Left cardiac atrium (tissue), 4 donors: ENCODE results near the gene SH3D21. TPM values are rescaled to one million over a fixed set of nuclear protein-coding genes. Genes with fewer than 3 reads are reported as not detected.

ENCODE experiments used
- ATAC-seq, 2 donors: fragments of 200-7000 bp; cut with Tn5 transposase; one replicate each; pipeline ENCODE4 v1.9.1; 2020; ENCODE audit warnings: mild to moderate bottlenecking in 2 of 2, moderate library complexity in 2 of 2
- DNase-seq: peaks from one replicate; pipeline ENCODE4 v3.0.0-alpha.2; 2020
- intact Hi-C, 2 donors: fragments of 100-400 bp; cut with DNase I; formaldehyde crosslinking; loops; one replicate each; pipeline versions ENCODE4 v1.14.1 to v1.15.1; 2022 to 2023
- long read RNA-seq: library from polyadenylated mRNA; unstranded; transcript quantifications from one replicate; pipeline ENCODE4 v2.0.0, GENCODE V29; 2021
- total RNA-seq, 2 donors: library from RNA; stranded (reverse); fragmentation: NEBNext Ultra II Directional; extraction: Animal tissue kit (Norgen Biotek cat#: 25700); gene quantifications; one replicate each; pipeline ENCODE4 v1.2.1, GENCODE V29; 2021
- donor health status: DM: no; HTN: yes; CAD: no.
- donor health status: DM: no; HTN: yes; CAD: no; lungs with severe emphysema.
- donor health status: DM: yes; HTN: yes; CAD: no.
- donor health status: Dilated cardiomyopathy.

Gene SH3D21
- total RNA-seq = 1 to 10 TPM; 2.5 to 3.0 TPM
- long read RNA-seq, partial matches to known transcripts = 0 of 1 reads
- long read RNA-seq, other reads (novel, unspliced or antisense) = 1 of 1 reads

DNA sequence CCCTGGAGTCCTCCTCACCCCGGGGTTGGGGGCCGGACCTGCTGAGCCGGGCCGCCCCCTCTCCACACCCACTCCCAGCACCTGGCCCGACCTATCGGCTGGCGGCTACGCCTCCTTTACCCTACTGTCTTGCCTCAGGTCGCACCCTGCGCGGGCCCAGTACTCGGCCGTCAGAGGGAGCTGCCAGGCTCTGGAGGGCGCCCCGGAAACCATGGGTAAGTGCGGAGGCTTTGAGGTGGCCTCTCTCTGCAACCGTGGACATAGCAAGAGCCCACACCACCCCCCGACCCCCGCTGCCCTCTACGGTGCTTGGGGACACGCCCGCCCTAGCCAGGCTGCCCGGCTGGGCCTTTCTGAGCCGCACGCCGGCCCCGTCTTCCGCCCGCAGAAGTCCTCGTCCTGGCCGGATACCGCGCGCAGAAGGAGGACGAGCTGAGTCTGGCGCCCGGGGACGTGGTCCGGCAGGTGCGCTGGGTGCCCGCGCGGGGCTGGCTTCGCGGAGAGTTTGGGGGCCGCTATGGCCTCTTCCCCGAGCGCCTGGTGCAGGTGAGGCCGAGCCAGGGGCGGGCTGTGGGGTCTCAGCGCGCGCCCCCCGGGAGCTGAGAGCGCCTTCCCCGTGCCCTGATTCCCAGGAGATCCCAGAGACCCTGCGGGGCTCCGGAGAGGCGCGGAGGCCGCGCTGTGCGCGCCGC is at the start of gene SH3D21:
Gene SH3D21, plus strand, starts transcription at position 159 of the 692 bp plus-strand sequence. Its CDS starts 53 bp downstream, at position 212.
- intact Hi-C loops = no loop called here
- DNase-seq = no peak
- peak; percentile 65 to 69 for ATAC-seq

DNA sequence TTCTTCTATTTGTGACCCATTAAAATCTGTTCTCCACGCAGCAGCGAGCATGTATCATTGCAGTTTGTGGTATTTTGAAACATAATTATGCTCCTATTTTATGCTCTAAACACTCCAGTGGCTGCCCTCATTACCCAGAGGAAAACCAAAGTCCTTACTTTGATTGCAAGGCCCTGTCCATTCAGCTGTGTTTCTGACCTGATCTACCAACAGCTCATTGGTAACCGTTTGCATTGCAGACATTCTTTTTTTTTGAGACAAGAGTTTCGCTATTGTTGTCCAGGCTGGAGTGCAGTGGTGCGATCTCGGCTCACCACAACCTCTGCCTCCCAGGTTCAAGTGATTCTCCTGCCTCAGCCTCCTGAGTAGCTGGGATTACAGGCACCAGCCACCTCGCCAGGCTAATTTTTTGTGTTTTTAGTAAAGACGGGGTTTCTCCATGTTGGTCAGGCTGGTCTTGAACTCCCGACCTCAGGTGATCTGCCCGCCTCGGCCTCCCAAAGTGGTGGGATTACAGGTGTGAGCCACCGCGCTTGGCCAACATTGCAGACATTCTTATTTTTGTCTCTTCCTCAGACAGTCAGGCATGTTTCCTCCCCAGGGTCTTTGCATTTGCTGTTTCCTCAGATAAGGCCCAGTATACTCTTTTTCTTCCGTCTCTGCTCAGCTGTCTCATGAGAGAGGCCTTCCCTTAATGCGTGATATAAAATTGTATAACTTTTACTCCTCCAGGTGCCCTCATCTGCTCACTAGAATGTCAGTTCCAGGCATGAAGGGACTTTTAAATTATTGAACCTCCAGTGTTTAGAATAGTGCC is 49.4 kb upstream of the SH3D21 start:
- intact Hi-C loops = no loop called here
- no peak for DNase-seq
- no peak for ATAC-seq

DNA sequence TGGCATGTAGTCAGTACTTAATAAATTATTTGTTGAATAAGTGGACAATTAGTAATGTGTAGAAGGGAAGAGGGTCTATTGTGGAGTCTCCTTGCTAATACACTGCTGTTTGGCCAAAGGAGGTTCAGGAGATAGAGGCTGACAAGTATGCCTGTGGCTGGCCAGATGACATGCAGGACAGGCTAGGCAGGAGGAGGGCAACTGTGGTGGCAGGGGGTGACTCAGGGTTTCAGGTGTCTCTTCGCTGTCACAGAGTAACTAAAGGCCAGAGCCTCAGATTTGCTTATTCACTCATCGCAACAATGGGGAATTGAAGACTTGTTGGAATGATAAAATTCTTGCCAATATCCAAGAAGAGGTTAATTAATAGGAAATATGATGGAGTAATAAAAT is 48.8 kb upstream of the SH3D21 start:
- DNase-seq (no peak), ATAC-seq (peak in 1 of 2 donors; percentile 66)
- intact Hi-C loops = no loop called here

DNA sequence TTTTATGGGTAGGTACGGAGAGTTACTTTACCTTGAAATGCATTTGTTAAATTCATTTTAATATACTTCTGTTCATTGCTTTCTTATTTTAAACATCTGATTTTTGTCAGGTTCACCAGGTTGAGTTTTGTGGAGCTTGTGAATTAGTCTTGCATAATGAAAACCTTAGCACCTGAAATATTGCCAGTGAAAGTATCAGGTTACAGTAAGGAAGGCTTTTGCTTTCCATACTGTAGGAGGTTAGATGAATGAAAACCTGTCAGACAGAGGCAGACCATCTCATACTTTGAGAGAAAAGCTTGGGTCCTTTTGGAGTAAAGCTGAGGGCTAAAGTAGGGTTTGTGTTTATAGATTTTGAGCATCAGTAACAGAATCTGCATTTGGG is 47.2 kb upstream of the SH3D21 start:
- intact Hi-C loops = no loop called here
- no peak for ATAC-seq
- no peak for DNase-seq

DNA sequence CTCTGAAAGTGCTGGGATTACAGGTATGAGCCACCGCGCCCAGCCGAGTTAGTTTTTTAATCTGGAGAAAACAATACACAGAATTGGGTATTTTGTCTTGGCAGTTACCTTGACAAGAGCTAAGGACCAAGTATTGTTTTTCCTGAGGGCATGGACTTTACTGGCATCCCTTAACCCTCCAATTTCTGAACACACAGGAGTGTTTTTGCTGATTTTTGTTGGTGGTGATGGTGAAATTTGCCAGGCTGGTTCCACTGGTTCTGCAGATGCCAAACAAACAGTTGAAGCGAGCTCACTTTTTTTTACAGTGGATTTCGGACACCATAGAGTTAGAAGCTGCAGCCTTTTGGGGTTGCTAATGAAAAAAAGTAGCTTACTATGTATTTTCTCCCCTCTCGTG is 37.2 kb upstream of the SH3D21 start:
- no peak for DNase-seq
- intact Hi-C loops = no loop called here
- ATAC-seq = no peak

DNA sequence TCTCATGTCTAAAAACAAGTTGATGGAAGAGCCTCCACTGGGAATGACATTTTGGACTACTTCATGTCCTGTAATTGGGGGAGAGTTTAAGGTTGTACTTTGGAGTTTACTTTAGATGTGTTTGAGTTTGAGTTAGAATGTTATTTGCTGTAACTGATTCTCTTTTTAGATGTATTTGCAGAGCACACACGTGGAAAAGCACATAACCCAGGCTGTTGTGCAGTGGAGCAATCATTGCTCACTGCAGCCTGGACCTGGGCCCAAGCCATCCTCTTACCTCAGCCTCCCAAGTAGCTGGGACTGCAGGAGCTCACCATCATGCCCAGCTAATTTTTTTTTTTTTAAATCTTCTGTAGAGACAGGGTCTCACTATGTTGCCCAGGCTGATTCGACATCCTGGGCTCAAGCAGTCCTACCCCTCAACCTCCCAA is 36.7 kb upstream of the SH3D21 start:
- DNase-seq (no peak), ATAC-seq (no peak)
- intact Hi-C loops = no loop called here

DNA sequence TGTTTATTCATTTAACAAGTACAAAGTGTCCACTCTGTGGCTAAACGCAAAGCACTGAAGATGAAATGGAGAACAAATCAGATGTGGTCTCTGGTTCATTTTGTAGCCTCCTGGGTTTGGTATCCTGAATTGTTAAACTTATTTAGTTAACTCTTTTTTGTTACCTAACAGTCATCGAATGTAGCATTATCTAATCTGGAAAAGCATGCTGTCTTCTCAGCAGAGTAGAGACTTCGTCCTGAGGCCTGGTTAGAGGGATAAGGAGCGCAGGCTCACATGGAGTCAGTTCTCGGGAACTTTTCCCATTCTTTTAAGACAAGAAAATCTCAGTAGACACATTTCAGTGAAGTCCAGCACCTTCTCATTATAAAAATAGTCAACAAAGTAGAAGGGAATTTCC is 33.1 kb upstream of the SH3D21 start:
- ATAC-seq (peak in 1 of 2 donors; percentile 20), DNase-seq (no peak)
- intact Hi-C loops = no loop called here

DNA sequence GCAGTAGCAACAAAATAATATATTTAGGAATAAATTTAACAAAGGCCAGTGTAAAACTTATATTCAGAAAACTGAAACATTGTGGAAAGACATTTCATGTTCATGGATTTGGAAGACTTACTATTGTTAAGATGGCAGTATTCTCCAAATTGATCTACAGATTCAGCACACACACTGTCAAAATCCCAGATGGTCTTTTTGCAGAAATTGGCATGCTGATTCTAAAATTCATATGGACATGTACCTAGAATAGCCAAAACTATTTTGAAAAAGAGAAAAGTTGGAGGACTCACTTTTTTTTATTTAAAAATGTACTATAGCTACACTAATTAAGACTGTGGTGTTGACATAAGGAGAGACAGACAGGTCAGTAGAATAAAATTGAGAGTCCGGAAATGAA is 32.0 kb upstream of the SH3D21 start:
- ATAC-seq (no peak), DNase-seq (no peak)
- intact Hi-C loops = no loop called here

DNA sequence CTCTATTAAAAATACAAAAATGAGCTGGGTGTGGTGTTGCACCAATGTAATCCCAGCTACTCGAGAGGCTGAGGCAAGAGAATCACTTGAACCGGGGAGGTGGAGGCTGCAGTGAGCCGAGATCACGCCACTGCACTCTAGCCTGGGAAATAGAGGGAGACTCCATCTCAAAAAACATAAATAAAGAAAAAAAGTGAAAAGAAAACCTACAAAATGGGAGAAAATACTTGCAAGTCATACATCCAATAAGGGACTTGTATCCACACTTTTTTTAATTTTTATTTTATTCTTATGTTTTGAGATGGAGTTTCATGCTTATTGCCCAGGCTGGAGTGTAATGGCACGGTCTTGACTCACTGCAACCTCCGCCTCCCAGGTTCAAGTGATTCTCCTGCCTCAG is 29.5 kb upstream of the SH3D21 start:
- ATAC-seq = no peak
- intact Hi-C loops = no loop called here

DNA sequence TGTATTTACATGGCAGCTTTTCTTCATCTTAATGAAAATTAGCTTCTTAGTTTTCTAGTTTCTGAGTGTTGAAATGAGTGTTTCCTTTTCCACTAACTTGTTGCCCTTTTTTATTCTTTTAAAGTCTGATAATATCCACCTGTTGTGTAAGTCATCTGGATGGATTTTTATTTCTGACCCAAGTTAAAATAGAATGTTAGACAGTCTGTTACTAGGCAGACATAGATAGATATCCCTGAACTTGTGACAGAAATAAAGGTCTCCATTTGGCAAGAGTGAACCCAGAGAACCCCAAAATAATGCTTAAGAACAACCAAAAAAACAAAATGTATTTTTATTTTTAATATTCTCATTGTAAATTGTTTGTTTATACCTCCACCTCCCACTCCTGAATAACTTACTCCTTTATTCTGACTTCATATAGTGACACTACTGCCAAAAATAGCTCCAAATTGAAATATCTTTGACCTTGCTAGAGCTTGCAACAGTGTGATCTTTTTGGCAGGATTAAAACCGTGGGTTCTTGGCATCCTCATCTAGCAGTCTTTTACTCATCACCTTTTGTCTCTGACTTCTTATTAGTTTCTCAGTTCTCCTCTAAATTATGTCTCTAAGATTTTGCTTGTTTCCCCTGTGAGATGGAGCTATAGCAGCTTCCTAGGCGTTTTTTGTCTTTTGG is 26.9 kb upstream of the SH3D21 start:
- intact Hi-C loops = no loop called here
- DNase-seq (no peak), ATAC-seq (peak; percentile 76 to 87)

More for the DNA sequence above, 29.5 kb upstream of the SH3D21 start:
- no peak for DNase-seq

DNA sequence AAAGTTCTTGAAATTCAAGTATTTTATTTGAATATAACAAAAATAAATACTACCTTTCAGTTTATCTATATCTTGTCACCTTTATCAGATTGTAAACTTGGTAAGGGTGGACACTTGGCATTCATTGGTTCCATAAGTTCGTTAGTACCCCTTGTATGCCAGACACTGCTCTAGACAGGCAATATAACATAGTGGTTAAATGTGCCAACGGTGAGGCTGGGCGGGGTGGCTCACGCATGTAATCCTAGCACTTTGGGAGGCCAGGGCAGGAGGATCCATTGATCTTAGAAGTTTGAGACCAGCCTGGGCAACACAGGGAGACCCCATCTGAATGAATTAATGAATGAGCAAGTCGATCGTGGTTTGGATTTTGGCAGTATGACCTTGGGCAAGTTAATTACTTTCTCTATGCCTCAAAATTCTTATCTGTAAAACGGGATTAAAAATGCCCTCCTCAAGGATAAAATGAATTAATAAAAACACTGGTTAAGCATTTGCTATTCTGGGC is 26.3 kb upstream of the SH3D21 start:
- no peak for DNase-seq
- intact Hi-C loops = loop anchor here in 1 of 2 donors (10.0 kb wide), 2 partner anchors 55 to 125 kb away; partner anchors contain the start of genes MAP7D1 and THRAP3
- no peak for ATAC-seq

DNA sequence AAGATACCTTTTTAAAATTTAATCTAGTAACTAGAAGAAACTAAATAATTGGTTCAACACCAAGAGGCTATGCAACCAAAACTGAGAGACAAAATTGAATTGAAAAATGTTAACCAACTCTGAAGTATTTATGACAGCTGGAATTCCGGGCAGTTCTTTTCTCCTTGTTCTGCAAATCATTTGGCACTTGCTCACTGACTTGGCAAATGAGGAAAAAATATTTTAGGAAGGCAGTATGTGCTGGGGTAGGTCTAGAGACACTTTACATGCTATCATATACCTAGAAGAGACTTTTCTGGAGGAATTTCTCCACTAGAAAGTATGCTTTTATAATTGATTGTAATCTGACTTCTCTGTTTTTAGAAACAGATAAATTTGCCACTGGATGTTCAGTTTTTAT is 22.1 kb upstream of the SH3D21 start:
- peak in 1 of 2 donors; percentile 36 for ATAC-seq
- DNase-seq = no peak
- intact Hi-C loops = loop anchor here (2.0 to 10.0 kb wide), 3 partner anchors 59 to 133 kb away; partner anchors contain the start of genes MAP7D1 (in 1 of the 2) and THRAP3 (in 1 of the 2)

DNA sequence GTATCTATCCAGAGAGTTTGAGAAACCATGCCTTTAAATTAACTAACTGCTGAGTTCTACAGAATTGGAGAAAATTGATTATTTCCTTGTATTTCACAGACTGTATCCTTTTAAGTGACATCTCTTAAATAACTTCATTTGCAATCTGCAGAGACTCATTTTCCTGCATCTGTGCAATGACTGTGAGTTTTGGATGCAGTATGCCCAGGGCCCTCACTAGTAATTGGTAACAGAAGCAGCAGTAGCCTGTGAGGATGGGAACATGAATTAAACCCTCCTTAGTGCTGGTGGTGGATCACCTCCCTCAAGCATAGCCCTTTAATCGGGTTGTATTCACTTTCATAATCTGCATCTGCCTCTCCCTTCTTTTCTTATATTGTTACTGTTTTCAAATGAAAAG is 21.7 kb upstream of the SH3D21 start:
- ATAC-seq = no peak
- intact Hi-C loops = loop anchor here (2.0 to 10.0 kb wide), 3 partner anchors 60 to 134 kb away; partner anchors contain the start of genes MAP7D1 (in 1 of the 2) and THRAP3 (in 1 of the 2)

DNA sequence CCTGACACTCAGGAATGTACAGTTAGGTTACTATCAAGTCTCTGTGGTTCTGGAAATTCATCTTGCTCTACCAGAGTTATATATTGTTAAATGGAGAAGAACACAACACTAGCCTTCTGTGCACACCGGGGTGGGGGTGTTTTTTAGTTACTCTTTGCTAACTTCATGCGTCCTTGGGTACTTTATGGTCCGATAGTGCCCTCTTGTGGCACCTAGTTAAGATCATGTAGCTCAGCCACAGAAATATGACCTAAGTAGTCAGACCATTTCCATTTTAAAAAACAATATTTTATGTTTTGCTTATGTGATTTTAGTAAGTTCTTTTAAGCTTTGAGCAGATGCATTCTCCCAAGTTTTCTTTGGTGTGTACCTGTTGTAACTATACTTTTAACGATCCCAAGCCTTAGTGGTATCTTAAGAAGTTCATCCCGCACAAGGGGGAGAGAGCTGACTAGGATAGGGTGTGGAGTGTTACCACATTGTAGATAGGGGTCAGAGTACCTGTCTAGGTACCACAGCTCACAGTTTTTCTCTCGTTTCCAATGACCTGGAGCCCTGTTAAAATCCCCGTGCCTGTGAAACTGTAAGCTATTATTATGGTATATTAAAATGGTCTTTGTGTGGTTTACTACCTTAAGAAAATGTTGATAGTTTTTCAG is 20.6 kb upstream of the SH3D21 start:
- ATAC-seq (peak; percentile 78 to 88), DNase-seq (peak; percentile 63)

More for the DNA sequence above, 21.7 kb upstream of the SH3D21 start:
- no peak for DNase-seq

DNA sequence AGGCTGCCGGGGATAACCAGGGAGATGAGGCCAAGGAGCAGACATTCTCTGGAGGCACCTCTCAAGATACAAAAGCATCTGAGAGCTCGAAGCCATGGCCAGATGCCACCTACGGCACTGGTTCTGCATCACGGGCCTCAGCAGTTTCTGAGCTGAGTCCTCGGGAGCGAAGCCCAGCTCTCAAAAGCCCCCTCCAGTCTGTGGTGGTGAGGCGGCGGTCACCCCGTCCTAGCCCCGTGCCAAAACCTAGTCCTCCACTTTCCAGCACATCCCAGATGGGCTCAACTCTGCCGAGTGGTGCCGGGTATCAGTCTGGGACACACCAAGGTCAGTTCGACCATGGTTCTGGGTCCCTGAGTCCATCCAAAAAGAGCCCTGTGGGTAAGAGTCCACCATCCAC is 19.4 kb upstream of the SH3D21 start:
- DNase-seq (no peak), ATAC-seq (no peak)
- intact Hi-C loops = loop anchor here (5.0 to 10.0 kb wide), 3 partner anchors 62 to 132 kb away; partner anchors contain the start of genes MAP7D1 (in 1 of the 2) and THRAP3 (in 1 of the 2)

More for the DNA sequence above, 20.6 kb upstream of the SH3D21 start:
- intact Hi-C loops = loop anchor here (2.0 to 10.0 kb wide), 4 partner anchors 61 to 135 kb away; partner anchors contain the start of genes MAP7D1 (in 1 of the 2) and THRAP3 (in 1 of the 2)

DNA sequence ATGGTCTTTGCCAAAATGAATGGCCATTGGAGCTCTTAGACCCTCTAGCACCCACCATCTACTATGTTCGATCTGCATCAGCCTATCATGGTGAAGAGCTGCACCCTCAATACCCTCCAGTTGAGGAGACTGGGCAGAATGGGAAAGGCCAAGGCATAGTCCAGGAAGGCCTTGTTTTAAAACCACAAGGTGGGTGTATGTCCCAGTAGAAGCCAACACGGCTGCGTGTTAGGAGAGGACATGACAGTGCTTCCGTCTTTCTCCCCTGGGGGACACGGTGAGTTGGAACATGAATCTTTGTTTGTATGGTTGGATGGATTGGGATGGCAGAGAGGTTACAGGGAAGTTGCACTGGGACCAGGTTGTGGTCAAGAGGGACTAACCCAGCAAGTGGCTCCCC is 18.6 kb upstream of the SH3D21 start:
- ATAC-seq = no peak
- intact Hi-C loops = loop anchor here (5.0 to 10.0 kb wide), 3 partner anchors 63 to 133 kb away; partner anchors contain the start of genes MAP7D1 (in 1 of the 2) and THRAP3 (in 1 of the 2)
- no peak for DNase-seq

DNA sequence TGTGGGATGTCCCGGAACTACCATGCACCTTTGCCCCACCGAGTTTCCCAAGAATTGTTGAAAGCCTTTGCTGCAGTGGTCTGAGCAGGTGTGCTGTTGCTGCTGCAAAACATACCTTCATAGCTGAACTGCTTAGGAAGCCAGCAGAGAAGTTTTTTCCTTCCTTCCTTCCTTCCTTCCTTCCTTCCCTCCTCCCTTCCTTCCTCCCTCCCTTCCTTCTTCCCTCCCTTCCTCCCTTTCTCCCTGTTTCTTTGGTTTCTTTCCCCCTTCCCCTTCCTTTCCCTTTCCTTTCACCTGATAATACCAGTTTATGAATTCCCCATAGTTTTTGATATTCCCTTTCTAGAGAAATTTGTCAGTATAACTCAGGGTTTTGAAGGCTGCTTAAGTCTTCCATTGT is 10.8 kb upstream of the SH3D21 start:
- intact Hi-C loops = loop anchor here in 1 of 2 donors (5.0 kb wide), 1 partner anchor 127 kb away; no protein-coding TSS in a partner anchor
- ATAC-seq (no peak), DNase-seq (no peak)

DNA sequence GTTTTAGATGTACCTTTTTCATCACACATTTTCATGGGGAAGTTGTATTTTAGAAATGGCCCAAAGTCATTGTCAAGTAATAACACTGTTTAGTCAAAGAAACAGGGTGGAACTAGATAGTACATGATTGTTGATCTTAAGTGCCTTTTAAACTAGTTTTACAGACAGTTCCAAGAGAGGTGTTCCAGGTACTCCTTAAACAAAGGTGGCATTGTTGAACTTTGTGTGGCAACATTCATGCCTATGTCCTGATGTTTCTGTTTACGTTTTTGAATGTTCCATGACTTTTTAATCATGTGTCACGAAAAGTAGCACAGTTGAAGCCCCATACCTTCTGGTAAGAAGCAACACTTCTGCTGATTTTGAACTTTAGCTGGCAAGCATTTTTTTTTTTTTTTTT is 9.1 kb upstream of the SH3D21 start:
- intact Hi-C loops = loop anchor here in 1 of 2 donors (5.0 kb wide), 1 partner anchor 125 kb away; no protein-coding TSS in a partner anchor
- DNase-seq (no peak), ATAC-seq (no peak)
